ENCODE results near the gene IFT80. TPM values are rescaled to one million over a fixed set of nuclear protein-coding genes. Genes with fewer than 3 reads are reported as not detected.

IFT80 gene
- total RNA-seq, 2 donors from 2014 or later = 16.1 to 43.3 TPM

DNA sequence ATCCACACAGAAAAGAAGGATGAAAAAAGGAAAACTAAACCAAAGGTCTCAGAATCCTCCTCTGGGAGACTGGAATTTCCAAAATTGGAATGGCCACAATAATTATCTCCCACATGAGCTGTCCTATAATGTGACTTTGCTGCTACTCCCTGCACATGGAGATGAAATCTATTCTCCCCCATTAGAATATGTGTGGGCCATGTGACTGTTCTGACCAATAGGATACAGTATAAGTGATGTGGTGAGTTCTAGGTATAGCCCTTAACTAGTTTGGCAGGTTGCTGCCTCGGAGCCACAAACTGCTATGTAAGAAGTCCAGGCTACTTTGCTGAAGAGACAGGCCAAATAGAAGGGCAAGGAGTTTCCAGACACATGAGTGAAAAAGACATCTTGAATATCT, 45.4 kb upstream of the IFT80 start:
- Histone ChIP-seq H3K27ac (no peak overlapping the region), H3K27me3 (replicated peaks; ENCODE audit: insufficient read depth) (no peaks in the 10 kb centered on the region), H3K36me3 (no peaks in the 10 kb centered on the region), H3K9me3 (no peaks in the 10 kb centered on the region), H3K4me1 (replicated peaks) (no peaks in the 10 kb centered on the region), H3K4me3 (no peak overlapping the region)
- TF ChIP-seq, protein P1, sequence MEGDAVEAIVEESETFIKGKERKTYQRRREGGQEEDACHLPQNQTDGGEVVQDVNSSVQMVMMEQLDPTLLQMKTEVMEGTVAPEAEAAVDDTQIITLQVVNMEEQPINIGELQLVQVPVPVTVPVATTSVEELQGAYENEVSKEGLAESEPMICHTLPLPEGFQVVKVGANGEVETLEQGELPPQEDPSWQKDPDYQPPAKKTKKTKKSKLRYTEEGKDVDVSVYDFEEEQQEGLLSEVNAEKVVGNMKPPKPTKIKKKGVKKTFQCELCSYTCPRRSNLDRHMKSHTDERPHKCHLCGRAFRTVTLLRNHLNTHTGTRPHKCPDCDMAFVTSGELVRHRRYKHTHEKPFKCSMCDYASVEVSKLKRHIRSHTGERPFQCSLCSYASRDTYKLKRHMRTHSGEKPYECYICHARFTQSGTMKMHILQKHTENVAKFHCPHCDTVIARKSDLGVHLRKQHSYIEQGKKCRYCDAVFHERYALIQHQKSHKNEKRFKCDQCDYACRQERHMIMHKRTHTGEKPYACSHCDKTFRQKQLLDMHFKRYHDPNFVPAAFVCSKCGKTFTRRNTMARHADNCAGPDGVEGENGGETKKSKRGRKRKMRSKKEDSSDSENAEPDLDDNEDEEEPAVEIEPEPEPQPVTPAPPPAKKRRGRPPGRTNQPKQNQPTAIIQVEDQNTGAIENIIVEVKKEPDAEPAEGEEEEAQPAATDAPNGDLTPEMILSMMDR (IDR thresholded peaks at IDR 0.05) = no peak
- TF ChIP-seq POLR2AphosphoS5 (IDR thresholded peaks at IDR 0.05) (no peak), POLR2A (IDR thresholded peaks at IDR 0.05) (no peak)
- intact Hi-C loops (cut with DNase I) = no loop called here
- DNase-seq (ENCODE audit: low spot score) = no peak
- WGBS = 92% methylated on average over 1 of the region's 1 CpG

DNA sequence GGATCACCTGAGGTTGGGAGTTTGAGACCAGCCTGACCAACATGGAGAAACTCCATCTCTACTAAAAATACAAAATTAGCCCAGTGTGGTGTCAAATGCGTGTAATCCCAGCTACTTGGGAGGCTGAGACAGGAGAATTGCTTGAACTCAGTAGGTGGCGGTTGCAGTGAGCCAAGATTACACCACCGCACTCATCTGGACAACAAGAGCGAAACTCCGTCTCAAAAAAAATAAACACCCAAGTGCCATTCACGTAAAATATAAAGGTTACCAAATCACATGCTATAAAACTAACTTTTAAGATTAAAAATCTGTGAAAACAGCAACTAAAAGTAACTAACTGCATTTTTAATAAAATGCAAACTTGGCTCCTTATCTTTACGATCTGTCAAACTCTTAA, 41.7 kb upstream of the IFT80 start:
- H3K9me3 ChIP-seq = no peaks in the 10 kb centered on the region
- no peak overlapping the region for H3K4me3 ChIP-seq
- TF ChIP-seq, protein P1 (IDR thresholded peaks at IDR 0.05) = no peak
- TF ChIP-seq POLR2A (IDR thresholded peaks at IDR 0.05) = no peak
- TF ChIP-seq POLR2AphosphoS5 (IDR thresholded peaks at IDR 0.05) = no peak
- intact Hi-C loops (cut with DNase I) = no loop called here
- H3K27ac ChIP-seq = no peak overlapping the region
- no peaks in the 10 kb centered on the region for H3K27me3 ChIP-seq (replicated peaks; ENCODE audit: insufficient read depth)
- DNase-seq (ENCODE audit: low spot score) = no peak
- H3K36me3 ChIP-seq = no peaks in the 10 kb centered on the region
- H3K4me1 ChIP-seq (replicated peaks) = no peaks in the 10 kb centered on the region
- WGBS = 88% methylated on average over 7 of the region's 7 CpGs

DNA sequence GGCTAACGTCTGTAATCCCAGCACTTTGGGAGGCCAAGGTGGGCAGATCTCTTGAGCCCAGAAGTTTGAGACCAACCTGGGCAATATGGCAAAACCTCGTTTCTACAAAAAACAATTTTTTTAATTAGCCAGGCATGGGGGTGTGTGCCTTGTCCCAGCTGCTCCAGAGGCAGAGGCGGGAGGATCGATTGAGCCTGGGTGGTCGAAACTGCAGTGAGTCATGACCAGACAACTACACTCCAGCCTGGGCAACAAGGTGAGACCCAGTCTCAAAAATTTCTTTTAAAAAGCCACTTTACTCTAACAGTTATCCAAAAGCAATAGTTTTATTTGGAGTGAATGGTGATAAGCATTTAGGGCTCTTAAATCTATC, 38.0 kb upstream of the IFT80 start:
- H3K4me1 ChIP-seq (replicated peaks) = no peaks in the 10 kb centered on the region
- no peaks in the 10 kb centered on the region for H3K9me3 ChIP-seq
- TF ChIP-seq POLR2AphosphoS5 (IDR thresholded peaks at IDR 0.05) = no peak
- TF ChIP-seq POLR2A (IDR thresholded peaks at IDR 0.05) = no peak
- TF ChIP-seq, protein P1 (IDR thresholded peaks at IDR 0.05) = no peak
- WGBS = 91% methylated on average over 5 of the region's 5 CpGs
- no peak overlapping the region for H3K27ac ChIP-seq
- intact Hi-C loops (cut with DNase I) = no loop called here
- H3K27me3 ChIP-seq (replicated peaks; ENCODE audit: insufficient read depth) = no peaks in the 10 kb centered on the region
- no peak overlapping the region for H3K4me3 ChIP-seq
- DNase-seq (ENCODE audit: low spot score) = no peak
- H3K36me3 ChIP-seq = no peaks in the 10 kb centered on the region

DNA sequence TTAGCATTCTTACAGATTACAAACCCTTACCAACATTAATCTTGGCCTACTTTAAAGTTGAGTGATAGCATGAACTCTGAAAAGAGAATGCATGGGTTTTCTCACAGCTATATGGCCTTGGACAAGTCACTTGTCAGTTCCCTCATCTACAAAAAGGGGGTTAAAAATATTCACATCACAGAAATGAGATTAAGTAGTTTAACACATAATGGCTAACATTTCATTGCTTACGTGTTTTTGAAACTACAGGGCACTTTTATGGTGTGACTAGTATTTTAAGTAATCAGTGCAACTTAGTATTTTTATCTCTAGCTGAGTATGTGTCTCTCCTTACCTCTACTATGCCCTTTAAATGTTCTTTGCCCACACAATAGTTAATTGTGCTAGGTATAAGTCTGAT, 36.7 kb upstream of the IFT80 start:
- no peaks in the 10 kb centered on the region for H3K36me3 ChIP-seq
- no peak overlapping the region for H3K4me3 ChIP-seq
- intact Hi-C loops (cut with DNase I) = no loop called here
- no peaks in the 10 kb centered on the region for H3K27me3 ChIP-seq (replicated peaks; ENCODE audit: insufficient read depth)
- H3K9me3 ChIP-seq = no peaks in the 10 kb centered on the region
- 88% methylated on average over 1 of the region's 1 CpG for WGBS
- H3K4me1 ChIP-seq (replicated peaks) = no peaks in the 10 kb centered on the region
- DNase-seq (ENCODE audit: low spot score) = no peak
- TF ChIP-seq, protein P1 (IDR thresholded peaks at IDR 0.05) = no peak
- TF ChIP-seq POLR2A (IDR thresholded peaks at IDR 0.05) (no peak), POLR2AphosphoS5 (IDR thresholded peaks at IDR 0.05) (no peak)
- H3K27ac ChIP-seq = no peak overlapping the region

DNA sequence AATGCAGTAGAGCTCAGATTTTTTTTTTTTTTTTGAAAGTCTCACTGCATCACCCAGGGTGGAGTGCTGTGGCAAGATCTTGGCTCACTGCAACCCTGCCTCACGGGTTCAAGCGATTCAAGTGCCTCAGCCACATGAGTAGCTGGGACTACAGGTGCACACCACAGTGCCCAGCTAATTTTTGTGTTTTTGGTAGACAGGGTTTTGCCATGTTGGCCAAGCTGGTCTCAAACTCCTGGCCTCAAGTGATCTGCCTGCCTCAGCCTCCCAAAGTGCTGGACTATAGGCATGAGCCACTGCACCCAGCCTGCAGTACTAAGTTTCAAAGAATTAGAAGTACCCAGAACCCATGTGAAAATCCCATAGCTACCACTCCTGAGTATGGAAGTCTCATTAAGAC, 36.1 kb upstream of the IFT80 start:
- H3K4me1 ChIP-seq (replicated peaks) = no peaks in the 10 kb centered on the region
- intact Hi-C loops (cut with DNase I) = no loop called here
- H3K27me3 ChIP-seq (replicated peaks; ENCODE audit: insufficient read depth) = no peaks in the 10 kb centered on the region
- no peak overlapping the region for H3K4me3 ChIP-seq
- no peaks in the 10 kb centered on the region for H3K9me3 ChIP-seq
- WGBS = 93% methylated on average over 2 of the region's 2 CpGs
- no peaks in the 10 kb centered on the region for H3K36me3 ChIP-seq
- TF ChIP-seq, protein P1 (IDR thresholded peaks at IDR 0.05) = no peak
- TF ChIP-seq POLR2A (IDR thresholded peaks at IDR 0.05) (no peak), POLR2AphosphoS5 (IDR thresholded peaks at IDR 0.05) (no peak)
- H3K27ac ChIP-seq = no peak overlapping the region
- no peak for DNase-seq (ENCODE audit: low spot score)
